GM19023 (cell line): ENCODE measurements around the gene EXOSC5.
"Not testable (repeated sequence)": the region's sequence is repeated elsewhere in the genome, so short reads cannot be mapped to it uniquely, and the experiment has no call there.

Experiments
- ATAC-seq: cut with Tn5 transposase; IDR thresholded peaks from one replicate; pipeline ENCODE4 v1.9.1; 2021; ENCODE audit warnings: mild to moderate bottlenecking, moderate library complexity; ENCODE audit not compliant: unreplicated experiment

The EXOSC5 gene

GRCh38 chr19:41371541-41371940, 25.6 kb downstream of the EXOSC5 start:
- no peak for ATAC-seq

- ATAC-seq, result not testable (repeated sequence)
Measured at GRCh38 chr19:41371119-41371518, 26.0 kb downstream of the EXOSC5 start.

DNA sequence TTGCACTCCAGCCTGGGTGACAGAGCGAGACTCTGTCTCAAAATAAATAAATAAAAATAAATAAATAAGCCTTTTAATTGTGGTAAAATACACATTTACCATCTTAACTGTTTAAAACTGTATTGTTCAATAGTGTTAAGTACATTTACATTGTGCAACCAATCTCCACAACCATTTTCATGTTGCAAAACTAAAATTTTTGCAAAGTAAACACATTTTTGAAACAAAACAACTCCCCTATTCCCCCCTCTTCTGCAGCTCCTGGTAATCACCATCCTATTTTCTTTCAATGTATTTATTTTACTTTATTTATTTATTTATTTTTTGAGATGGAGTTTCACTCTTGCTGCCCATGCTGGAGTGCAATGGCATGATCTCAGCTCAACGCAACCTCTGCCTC, 27.4 kb downstream of the EXOSC5 start:
- ATAC-seq, result no peak

GRCh38 chr19:41367848-41368301, 29.3 kb downstream of the EXOSC5 start:
- ATAC-seq, result peak; percentile 28

- no peak for ATAC-seq
Measured at GRCh38 chr19:41366089-41366488, 31.1 kb downstream of the EXOSC5 start.

GRCh38 chr19:41364524-41365391, 32.4 kb downstream of the EXOSC5 start:
- no peak for ATAC-seq

- peak; percentile 82 for ATAC-seq
Measured at GRCh38 chr19:41363753-41364523, 33.2 kb downstream of the EXOSC5 start, which contains the start of gene B9D2. B9D2 (minus strand) TSS chr19:41364149; CDS start chr19:41363519, 630 bp downstream.

DNA sequence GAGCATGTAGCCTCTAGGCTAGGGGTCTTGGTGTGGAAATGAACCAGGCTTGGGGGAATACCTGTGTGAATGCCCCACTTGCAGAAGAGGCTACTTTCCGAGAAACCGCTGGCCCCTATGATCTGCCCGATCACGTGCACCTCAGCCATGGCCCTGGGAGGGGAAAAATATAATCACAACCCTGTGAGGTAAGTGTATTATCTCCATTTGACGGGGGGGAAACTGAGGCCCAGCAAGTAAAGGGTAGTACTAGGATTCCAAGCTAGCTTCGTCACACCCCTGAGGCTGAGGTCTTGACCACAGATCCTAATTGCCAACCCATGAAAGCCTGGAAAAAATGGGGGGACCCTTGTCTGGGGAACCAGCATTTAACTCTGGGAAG, 33.8 kb downstream of the EXOSC5 start:
- ATAC-seq, result no peak

DNA sequence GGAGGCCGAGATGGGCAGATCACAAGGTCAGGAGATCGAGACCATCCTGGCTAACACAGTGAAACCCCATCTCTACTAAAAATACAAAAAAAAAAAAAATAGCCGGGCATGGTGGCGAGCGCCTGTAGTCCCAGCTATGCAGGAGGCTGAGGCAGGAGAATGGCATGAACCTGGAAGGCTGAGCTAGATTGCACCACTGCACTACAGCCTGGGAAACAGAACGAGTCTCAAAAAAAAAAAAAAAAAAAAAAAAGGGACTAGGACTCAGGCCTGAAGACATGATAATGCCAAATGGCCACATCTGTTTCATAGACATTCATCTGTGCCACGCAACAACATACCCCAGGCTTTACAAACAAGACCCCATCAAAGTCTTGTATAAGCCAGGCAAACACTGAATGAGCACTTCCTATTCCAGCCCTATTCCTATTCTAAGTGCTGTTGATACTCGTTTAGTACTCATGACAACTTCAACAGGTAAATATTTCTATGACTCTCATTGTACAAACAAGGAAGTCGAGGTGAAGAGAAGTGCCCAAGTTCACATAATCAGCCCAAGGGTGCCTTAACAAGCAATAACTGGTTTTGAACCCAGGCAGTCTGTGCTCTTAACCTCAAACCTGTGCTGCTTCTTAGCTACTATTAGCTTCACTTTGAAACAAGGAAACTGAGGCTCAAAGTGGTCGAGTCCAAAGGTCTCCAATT, 34.9 kb downstream of the EXOSC5 start:
- no peak for ATAC-seq

- no peak for ATAC-seq
Measured at GRCh38 chr19:41359741-41360140, 37.4 kb downstream of the EXOSC5 start.

DNA sequence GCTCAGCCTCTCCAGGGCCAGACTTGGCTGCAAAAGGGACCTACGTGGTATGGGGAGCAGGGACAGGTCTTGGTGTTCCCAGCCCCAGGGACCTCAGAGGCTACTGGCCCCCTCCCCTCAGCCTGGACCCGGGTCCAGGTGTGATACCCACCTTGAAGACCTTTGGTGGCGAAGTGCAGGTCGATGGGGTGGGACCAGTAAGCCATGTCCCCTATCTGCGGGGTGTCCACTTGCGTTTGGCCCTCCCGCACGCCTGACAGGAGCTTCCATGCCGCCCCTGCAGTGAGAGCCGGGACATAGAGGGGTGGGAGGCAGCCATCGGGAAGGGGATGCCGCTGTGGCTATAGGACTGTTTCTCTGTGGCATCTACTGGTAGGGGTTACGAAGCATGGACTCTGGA, 39.4 kb downstream of the EXOSC5 start:
- ATAC-seq, result no peak

- no peak for ATAC-seq
Measured at GRCh38 chr19:41356984-41357739, 40.0 kb downstream of the EXOSC5 start.

DNA sequence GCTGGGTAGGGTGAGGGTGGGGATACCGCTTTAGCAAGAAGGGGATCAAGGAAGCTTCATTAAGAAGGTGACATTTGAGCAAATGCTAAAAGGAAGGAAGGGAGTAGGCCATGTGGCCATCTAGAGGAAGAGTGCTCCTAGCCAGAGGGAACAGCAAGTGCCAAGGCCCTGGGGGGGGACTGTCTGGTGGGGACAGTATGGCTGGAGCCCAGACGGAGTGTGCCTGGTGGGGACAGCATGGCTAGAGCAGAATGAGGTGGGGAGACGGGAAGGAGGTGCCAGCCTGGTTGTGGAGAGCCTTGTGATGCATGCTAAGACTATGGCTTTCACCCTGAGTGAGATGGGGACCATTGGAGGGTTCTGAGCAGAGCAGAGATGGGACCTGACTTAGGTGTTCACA, 41.4 kb downstream of the EXOSC5 start:
- ATAC-seq, result no peak

GRCh38 chr19:41355035-41355434, 42.1 kb downstream of the EXOSC5 start:
- ATAC-seq, result no peak

GRCh38 chr19:41354343-41354953, 42.7 kb downstream of the EXOSC5 start:
- ATAC-seq, result no peak

- peak; percentile 46 for ATAC-seq
Measured at GRCh38 chr19:41353466-41354342, 43.5 kb downstream of the EXOSC5 start, which contains the start of gene TGFB1. TGFB1 (minus strand) TSS chr19:41353922; CDS start chr19:41353044, 878 bp downstream.

- no peak for ATAC-seq
Measured at GRCh38 chr19:41352609-41353465, 44.3 kb downstream of the EXOSC5 start.

- no peak for ATAC-seq
Measured at GRCh38 chr19:41352279-41352608, 44.9 kb downstream of the EXOSC5 start.
